Psoas muscle (tissue), 8 donors: ENCODE results near the gene SSBP1. TPM values are rescaled to one million over a fixed set of nuclear protein-coding genes. Genes with fewer than 3 reads are reported as not detected.

Experiments used
- ATAC-seq, 4 donors: fragments of 200-7000 bp; cut with Tn5 transposase; one replicate each; pipeline ENCODE4 v1.9.1; 2020; ENCODE audit warnings: moderate library complexity in 3 of 4, mild to moderate bottlenecking in 2 of 4
- DNase-seq, 2 donors: peaks; one replicate each; pipeline ENCODE4 v3.0.0-alpha.2; 2020
- H3K27ac ChIP-seq: fragments of 200-600 bp; one replicate; pipeline ENCODE4 v1.8.0; 2022
- H3K27me3 ChIP-seq, 3 donors: fragments of 200-600 bp in 1 of 3; one replicate each; pipeline versions ENCODE4 v1.6.1 to v1.8.0; 2013 to 2022; ENCODE audit warnings: low read length in 2 of 3, mild to moderate bottlenecking in 2 of 3, moderate library complexity in 1 of 3; ENCODE audit not compliant: insufficient read depth in 3 of 3
- H3K36me3 ChIP-seq, 2 donors: fragments of 200-600 bp in 1 of 2; one replicate each; pipeline versions ENCODE4 v1.6.1 to v1.8.0; 2013 to 2022; ENCODE audit warnings: low read depth in 1 of 2, mild to moderate bottlenecking in 1 of 2, moderate library complexity in 1 of 2; ENCODE audit not compliant: insufficient read depth in 1 of 2
- H3K4me1 ChIP-seq: fragments of 200-600 bp; one replicate; pipeline ENCODE4 v1.8.0; 2022
- H3K4me3 ChIP-seq: fragments of 200-600 bp; one replicate; pipeline ENCODE4 v1.8.0; 2022; ENCODE audit warnings: mild to moderate bottlenecking
- H3K9me3 ChIP-seq: fragments of 200-600 bp; one replicate; pipeline ENCODE4 v1.8.0; 2022
- WGBS, 3 donors: extraction: QIAGEN DNeasy Blood & Tissue Kit; methylation state at CpG; one replicate each; pipeline versions ENCODE4 v1.1.6 to v1.1.7; 2013; 5-methylcytosine and 5-hydroxymethylcytosine counted together
- intact Hi-C, 2 donors: fragments of 100-400 bp; cut with DNase I; formaldehyde crosslinking; loops; one replicate each; pipeline versions ENCODE4 v1.11.0 to v1.14.2; 2022
- polyA plus RNA-seq, 3 donors: library from polyadenylated mRNA; stranded (reverse); fragments of 200-250 nt; gene quantifications; one replicate each; pipeline ENCODE4 v1.2.3, GENCODE V29; 2013
- total RNA-seq, 4 donors: library from RNA; stranded (reverse); fragmentation: NEBNext Ultra II Directional in 2 of 4; extraction: Animal tissue kit (Norgen Biotek cat#: 25700) in 2 of 4; gene quantifications; one replicate each; pipeline versions ENCODE4 v1.2.1 to v1.2.4, GENCODE V29; 2021 to 2023
- TF ChIP-seq, protein P1 (sequence below): fragments of 200-600 bp; IDR thresholded peaks from one replicate; pipeline ENCODE4 v1.8.0; 2022; ENCODE audit warnings: antibody characterized with exemption
- donor health status: healthy with polysubstance abuse.
- donor health status: DM: no; HTN: no; CAD: no; lungs with moderate emphysema.
- donor health status: Bipolar disorder and iron deficiency.
- donor health status: healthy.
- donor health status: DM: yes; HTN: yes; CAD: no.
- donor health status: DM: no; HTN: no; CAD: no.
- donor health status: DM: no; HTN: no; CAD: no.
- donor health status: DM: yes; HTN: yes; CAD: no.

The SSBP1 gene
- total and polyA plus RNA-seq, 7 donors = 61.3 to 272 (median 112) TPM

DNA sequence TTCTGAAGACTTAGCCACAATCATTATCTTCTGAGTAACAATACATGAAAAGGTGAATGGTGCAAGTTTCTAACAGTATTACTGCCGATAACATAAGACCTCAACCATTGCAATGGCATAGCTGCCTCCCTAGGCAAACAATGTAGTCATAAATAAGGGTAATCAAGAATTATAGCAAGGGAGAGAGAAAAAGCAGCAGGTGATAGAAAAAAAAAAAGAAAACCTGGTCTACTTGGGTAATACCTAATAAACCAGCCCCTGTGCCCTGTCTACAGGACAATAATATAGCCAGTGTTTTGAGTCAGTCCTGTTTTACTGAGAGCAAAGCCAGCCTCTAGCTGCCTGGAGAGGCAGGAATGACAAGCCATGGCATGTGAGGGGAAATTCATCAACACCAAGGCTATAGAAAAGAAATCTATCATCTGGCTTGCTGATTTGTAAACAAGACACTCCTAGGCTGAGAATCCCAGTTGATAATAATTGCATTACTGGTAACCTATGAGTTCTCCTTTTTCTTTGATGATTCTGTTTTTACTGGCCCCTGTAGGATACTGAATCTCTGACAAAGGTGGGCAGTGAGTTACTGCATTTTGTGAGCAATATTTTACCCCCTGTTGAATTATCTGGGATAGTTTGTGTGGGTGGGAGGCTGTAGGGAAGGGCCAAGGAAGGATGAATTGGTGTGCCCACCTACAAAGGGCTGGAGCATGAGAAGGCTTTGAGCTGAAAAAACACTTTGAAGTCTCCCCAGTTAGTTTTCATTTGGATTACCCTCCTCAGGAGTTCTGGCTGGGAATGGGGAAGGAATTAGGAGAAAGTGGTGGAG lies 31.7 kb upstream of the SSBP1 start:
- WGBS, 3 donors = 91 to 95% (median 92%) methylated on average over 1 of the region's 1 CpG

DNA sequence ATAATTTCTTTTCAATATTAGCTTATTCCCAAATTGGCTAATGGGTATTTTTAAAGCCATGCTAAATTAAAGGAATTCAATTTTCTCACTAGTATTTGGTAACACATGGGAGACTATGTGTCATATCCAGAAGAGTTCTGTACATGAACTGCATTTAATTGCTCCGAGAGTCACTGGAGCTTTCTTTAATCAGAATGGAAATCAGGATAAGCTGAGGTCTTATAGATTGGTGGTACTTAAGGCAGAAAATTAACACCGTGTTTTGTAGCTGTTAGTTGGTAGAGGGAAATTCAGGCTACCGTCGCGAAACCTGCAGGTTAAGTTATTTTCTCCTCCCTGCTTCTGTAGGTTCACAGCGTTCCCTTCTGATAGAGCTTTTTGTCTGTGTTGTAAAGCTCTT lies 29.8 kb upstream of the SSBP1 start, which contains the start of gene WEE2:
WEE2 (plus strand) TSS at position 3 of the 400 bp plus-strand sequence. CDS start 406 bp downstream, outside the sequence.
- no peak for DNase-seq

More for the DNA sequence above, 31.7 kb upstream of the SSBP1 start:
- H3K4me3 ChIP-seq = no peak overlapping the region
- no peaks in the 10 kb centered on the region for H3K36me3 ChIP-seq
- H3K9me3 ChIP-seq = no peaks in the 10 kb centered on the region
- peaks cover 11% of the 10 kb centered on the region for H3K4me1 ChIP-seq
- TF ChIP-seq, protein P1, sequence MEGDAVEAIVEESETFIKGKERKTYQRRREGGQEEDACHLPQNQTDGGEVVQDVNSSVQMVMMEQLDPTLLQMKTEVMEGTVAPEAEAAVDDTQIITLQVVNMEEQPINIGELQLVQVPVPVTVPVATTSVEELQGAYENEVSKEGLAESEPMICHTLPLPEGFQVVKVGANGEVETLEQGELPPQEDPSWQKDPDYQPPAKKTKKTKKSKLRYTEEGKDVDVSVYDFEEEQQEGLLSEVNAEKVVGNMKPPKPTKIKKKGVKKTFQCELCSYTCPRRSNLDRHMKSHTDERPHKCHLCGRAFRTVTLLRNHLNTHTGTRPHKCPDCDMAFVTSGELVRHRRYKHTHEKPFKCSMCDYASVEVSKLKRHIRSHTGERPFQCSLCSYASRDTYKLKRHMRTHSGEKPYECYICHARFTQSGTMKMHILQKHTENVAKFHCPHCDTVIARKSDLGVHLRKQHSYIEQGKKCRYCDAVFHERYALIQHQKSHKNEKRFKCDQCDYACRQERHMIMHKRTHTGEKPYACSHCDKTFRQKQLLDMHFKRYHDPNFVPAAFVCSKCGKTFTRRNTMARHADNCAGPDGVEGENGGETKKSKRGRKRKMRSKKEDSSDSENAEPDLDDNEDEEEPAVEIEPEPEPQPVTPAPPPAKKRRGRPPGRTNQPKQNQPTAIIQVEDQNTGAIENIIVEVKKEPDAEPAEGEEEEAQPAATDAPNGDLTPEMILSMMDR = no peak
- no peaks in the 10 kb centered on the region for H3K27me3 ChIP-seq
- ATAC-seq (no peak), DNase-seq (no peak)
- H3K27ac ChIP-seq = no peak overlapping the region
- intact Hi-C loops = no loop called here

DNA sequence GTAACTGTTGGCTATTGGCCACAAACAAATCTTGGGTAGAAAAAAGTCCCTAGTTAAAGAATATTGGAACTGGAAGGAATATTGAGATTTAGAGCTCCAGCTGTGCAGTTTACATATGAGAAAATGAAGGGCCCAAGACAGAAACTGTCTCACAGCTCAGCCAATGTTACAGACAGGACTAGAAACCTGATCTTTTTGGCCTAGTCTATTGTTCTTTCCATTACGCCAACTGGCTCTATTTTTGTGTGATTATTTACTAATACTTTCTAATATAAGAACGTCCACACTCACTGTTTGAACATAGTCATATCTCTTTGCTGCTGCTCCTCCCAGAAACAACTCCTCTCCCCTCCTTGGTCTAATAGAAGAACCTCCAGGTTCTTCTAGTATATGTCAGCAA lies 28.8 kb upstream of the SSBP1 start:
- Histone ChIP-seq H3K4me1 (no peaks in the 10 kb centered on the region), H3K27ac (no peak overlapping the region), H3K36me3 (no peaks in the 10 kb centered on the region), H3K4me3 (no peak overlapping the region), H3K9me3 (no peaks in the 10 kb centered on the region), H3K27me3 (no peaks in the 10 kb centered on the region)
- DNase-seq (no peak), ATAC-seq (peak in 2 of 4 donors; percentile 46 to 88)
- intact Hi-C loops = no loop called here
- WGBS, 3 donors = 29 to 37% (median 31%) methylated on average over 2 of the region's 2 CpGs
- TF ChIP-seq, protein P1 = no peak

More for the DNA sequence above, 29.8 kb upstream of the SSBP1 start, which contains the start of gene WEE2:
- WGBS, 3 donors = 88 to 90% (median 89%) methylated on average over 6 of the region's 6 CpGs
- Histone ChIP-seq H3K27ac (no peak within 1 kb of the TSS), H3K27me3 (no peaks in the 10 kb centered on the region), H3K4me3 (no peak within 1 kb of the TSS), H3K4me1 (no peaks in the 10 kb centered on the region), H3K36me3 (no peaks in the 10 kb centered on the region), H3K9me3 (no peaks in the 10 kb centered on the region)
- TF ChIP-seq, protein P1 = no peak
- no peak for ATAC-seq
- intact Hi-C loops = no loop called here

DNA sequence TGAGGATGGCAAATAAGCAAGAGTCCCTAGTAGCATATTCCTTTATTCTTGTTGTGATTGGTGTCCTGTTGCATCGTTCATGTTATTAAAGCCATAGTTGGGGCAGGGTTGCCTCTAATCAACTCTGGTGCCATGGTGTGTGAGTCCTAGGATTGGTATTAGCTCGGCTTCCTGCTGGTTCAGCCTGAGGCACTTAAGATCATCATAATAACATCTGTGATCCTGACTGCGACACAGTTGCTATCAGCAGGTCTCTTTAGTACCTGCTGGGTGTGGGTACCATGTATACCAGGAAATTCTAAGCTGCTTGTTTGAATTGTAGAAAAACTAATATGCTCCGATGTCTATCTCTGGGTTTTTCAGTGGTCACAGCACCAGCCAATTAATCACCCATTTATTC lies 28.4 kb upstream of the SSBP1 start:
- no peak for DNase-seq
- TF ChIP-seq, protein P1 = no peak
- Histone ChIP-seq H3K36me3 (no peaks in the 10 kb centered on the region), H3K4me1 (no peaks in the 10 kb centered on the region), H3K4me3 (no peak overlapping the region), H3K9me3 (no peaks in the 10 kb centered on the region), H3K27ac (no peak overlapping the region), H3K27me3 (no peaks in the 10 kb centered on the region)
- peak in 1 of 4 donors; percentile 49 for ATAC-seq
- intact Hi-C loops = no loop called here
- 82 to 89% (median 87%) methylated on average over 4 of the region's 4 CpGs for WGBS, 3 donors
